ENCODE measurements around the gene HES6.
"Not testable (repeated sequence)": the region's sequence is repeated elsewhere in the genome, so short reads cannot be mapped to it uniquely, and the experiment has no call there.

- not testable (repeated sequence) for TF ChIP-seq CTCF (conservative IDR thresholded peaks at IDR 0.05; ENCODE audit: low read length); EZH2phosphoT487 (IDR thresholded peaks at IDR 0.05; ENCODE audit: borderline replicate concordance, low read depth, low read length)
Observed at GRCh38 chr2:238273433-238273832, 33.6 kb upstream of the HES6 start.
